Pulmonary artery endothelial cell (primary cell): ENCODE data around the gene GCNT2. TPM values are rescaled to one million over a fixed set of nuclear protein-coding genes. Genes with fewer than 3 reads are reported as not detected.
"Not testable (repeated sequence)": the region's sequence is repeated elsewhere in the genome, so short reads cannot be mapped to it uniquely, and the experiment has no call there.

ENCODE experiments used
- DNase-seq: peaks from one replicate; pipeline ENCODE4 v3.0.0-alpha.2; 2011; ENCODE audit warnings: low read depth, low spot score
- total RNA-seq: library from RNA; depleted of rRNA; stranded (reverse); fragments of >200 nt; gene quantifications from 2 replicates; pipeline ENCODE4 v1.2.3, GENCODE V29; 2014

GCNT2 gene
- total RNA-seq, 1 donor from 2014 or later: 3.1 TPM

DNA sequence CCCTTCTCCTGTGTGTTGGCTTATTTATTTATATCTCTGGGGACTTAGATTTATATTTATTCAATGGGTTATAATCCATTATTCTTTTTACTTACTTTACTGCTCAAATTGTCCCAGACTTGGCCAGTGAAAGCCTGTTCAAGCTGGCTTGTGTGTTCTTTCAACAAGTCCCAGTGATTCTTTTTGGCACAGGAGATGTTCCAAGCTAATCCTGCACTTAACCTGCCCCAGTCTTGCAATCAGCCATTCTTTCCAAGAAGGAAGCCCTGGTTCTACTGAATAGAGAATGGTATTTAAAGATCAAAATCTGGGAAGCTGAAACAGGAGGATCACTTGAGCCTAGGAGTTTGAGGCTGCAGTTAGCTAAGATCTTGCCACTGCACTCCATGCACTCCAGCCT, 26.7 kb downstream of the GCNT2 start:
- no peak for DNase-seq

DNA sequence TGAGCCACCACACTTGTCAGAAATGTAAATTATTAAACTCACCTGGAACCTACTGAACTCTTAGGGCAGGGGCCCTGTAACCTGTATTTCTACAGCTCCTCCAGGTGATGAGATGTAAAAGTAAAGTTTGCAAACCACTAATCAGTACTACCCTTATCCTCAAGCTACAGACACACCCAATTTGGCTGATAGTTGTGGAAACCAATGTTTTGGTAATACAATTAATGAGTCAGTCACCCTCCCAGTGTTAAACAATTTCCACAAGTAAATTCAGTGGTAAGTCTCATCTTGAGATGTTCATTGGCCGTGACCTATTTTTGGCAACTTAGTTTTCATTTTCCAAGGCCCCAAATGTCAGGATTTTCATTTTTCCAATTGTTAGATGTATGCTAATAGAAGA, 29.6 kb downstream of the GCNT2 start:
- no peak for DNase-seq

DNA sequence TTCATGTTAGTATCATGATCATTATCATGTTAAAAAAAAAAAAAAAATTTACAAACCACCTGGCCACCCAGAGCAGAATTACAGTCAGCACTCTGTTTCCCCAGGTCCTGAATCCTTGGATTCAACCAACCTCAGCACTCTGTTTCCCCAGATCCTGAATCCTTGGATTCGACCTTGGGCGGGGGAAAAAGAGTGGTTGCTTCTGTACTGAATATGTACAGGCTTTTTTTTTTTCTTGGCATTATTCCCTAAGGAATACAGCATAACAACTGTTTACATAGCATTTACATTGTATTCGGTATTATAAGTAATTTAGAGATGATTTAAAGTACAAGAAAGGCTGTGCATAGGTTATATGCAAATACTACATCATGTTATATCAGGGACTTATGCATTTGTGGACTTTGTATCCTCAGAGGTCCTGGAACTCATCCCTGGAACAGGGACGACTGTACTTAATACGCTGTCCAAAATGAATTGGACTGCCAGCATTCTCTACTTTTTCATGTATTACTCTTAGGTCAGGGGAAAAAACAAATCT, 31.2 kb downstream of the GCNT2 start:
- DNase-seq: no peak

DNA sequence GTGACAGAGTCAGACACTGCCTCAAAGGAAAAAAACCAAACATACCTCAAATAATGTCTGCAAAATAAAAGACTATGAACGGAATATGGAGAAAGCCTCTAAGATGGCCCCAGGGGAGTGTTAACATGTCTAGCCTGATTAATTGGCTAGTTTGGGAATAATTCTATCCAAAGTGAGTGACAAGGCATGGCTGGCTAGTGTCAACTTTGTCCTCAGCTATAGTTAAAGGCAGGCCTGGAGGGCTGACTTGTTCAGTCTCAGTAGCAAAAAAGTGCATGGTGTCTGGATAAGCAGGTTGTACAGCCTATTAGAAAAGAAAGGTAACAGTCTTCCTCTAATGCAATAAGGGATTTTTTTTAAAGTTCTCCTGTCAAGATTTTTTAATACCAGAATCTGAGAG, 32.7 kb downstream of the GCNT2 start:
- DNase-seq: no peak

DNA sequence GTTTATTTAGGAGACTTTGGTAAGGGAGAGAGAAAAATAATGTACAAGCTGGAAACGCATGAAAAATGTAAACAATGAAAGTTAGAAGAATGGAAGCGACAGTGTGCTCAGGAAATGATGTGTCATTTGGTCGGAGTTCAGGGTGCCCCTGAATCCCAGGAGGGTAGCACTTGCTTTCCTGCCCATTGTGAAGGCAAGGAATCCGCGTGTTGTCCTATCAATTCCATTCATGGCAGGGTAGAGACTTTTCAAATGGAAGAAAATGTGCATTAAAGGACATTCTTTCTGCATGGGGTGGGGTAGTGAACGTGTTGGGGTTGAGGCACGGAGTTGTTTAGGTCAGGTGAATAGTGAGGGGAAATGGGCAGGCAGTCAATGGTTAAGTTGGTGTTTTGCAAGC, 33.7 kb downstream of the GCNT2 start:
- no peak for DNase-seq

DNA sequence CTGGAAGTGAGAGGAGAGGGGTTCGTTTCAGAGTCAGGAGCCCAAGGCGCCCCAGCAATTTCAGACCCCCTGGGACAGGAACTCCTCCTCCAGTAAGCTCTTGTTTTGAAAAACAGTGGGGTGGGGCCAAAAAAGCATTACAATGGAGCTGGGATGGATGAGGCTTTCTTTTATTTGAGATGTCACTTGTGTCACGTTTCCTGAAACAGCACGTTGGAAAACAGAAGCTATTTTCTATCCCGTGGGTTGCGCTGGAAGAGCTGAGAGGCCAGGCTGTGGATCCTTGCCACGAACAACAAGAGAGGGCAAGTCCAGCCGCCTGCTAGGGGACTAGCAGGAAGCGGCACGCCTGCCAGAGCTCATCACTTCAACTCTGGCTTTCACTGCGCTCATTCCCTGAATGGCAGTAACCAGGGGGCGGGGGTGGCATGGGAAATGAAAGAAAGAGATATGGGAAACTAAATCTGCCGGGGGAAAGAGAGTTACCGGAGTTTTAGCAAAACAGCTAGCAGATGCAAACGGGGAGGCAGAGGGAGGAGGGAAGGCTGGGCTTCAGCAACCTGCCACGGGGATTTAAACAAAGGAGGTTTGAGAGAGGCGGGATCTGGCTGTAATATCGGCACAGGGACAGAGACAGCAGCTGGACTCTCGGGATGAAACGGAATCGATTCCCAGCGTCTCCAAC, 34.6 kb downstream of the GCNT2 start:
- DNase-seq: no peak

DNA sequence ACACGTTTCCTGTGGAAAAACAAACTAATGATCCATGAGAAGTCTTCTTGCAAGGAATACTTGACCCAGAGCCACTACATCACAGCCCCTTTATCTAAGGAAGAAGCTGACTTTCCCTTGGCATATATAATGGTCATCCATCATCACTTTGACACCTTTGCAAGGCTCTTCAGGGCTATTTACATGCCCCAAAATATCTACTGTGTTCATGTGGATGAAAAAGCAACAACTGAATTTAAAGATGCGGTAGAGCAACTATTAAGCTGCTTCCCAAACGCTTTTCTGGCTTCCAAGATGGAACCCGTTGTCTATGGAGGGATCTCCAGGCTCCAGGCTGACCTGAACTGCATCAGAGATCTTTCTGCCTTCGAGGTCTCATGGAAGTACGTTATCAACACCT, 35.4 kb downstream of the GCNT2 start:
- no peak for DNase-seq

DNA sequence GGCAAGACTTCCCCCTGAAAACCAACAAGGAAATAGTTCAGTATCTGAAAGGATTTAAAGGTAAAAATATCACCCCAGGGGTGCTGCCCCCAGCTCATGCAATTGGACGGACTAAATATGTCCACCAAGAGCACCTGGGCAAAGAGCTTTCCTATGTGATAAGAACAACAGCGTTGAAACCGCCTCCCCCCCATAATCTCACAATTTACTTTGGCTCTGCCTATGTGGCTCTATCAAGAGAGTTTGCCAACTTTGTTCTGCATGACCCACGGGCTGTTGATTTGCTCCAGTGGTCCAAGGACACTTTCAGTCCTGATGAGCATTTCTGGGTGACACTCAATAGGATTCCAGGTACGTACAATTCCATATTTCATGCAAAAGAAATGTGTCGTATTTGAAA, 35.8 kb downstream of the GCNT2 start:
- no peak for DNase-seq

DNA sequence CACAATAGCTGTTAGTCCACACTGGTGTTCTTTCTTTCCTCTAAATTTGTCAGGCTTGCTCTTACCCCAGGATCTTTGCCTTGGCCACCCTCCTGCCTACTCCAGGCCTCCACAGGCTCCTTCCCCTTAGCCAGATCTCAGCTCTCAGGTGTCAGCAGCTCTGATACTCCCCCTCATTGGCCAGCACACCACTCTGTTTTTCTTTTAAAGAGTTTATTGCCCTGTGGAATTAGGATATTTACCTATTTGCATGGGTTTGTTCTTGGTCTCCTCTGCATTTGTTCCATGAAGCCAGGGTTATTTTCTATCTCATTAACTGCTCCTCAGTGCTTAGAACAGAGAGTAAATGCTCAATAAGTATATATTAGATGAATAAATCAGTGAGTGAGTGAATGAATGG, 36.8 kb downstream of the GCNT2 start:
- no peak for DNase-seq

DNA sequence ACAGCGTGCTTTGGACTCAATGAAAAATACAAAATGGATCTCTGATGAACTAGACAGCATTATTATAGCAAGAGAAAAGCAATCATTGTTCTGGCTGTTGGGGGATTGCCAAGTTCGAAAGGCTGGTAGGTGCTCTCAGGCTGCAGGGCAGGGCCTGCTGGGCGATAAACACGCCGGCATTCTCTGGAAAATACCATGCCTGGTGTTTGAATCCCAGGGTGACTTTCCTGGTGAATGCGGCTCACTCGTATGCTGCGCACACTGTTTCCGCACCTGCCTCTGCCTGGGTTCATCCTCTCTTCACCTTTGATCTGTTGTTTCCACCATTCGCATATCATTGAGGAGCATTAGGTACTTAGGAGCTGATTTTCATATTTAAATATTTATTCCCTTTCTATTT, 37.4 kb downstream of the GCNT2 start:
- DNase-seq: no peak

DNA sequence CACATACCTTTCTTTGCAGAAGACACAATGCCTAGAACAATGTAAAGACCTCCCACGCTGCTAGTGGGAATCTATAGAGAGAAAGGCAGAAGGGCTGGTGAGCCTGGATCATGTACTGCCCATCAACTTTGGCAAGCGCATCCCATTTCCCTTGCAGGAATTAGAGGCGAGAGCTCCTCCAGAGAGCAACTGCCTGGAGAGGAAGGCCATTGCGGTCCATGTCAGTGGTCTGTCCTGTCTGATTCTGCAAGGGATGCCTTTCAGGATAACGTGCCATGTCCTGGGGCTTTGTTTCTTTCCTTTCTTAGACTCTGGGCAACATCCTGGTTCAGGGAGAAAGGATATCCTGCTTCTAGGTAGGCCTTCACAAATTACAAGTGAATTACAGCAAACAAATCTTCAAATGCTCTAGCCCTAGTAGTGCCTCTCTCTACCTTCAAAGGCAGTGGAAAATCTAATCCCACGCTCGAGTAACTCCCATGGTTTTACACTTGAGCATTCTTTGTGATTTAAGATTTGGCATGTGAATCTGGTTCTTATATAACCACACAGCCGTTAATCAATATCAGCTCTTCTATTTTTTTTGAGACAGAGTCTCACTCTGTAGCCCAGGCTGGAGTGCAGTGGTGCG, 38.5 kb downstream of the GCNT2 start:
- DNase-seq: no peak

DNA sequence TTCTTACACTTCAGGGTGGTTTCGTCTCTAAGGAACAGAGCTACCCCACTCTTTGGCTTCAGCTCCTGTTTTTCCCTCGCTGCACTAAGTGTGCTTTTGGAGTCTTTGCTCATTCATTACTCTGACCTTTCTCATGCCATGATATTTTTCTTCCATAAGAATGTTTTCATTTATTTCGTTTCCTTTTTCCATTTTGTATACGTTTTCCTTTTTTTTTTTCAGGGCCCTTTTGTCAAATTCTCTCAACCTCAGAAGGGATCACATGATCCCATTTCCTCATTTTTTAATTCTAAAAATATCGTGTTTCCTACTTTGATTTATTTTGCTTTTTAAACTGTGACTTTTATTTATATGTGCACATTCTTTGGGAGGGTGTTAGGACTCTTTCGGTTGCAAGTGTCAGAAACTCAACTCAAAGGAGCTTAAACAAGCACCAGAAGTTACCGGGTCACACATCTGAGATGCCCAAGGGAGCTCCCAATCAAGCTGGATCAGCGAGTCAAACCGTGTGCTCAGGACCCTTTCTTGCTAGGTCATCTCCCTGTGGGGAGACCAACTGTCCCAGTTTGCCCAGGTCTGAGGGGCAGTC, 40.6 kb downstream of the GCNT2 start:
- DNase-seq: no peak

DNA sequence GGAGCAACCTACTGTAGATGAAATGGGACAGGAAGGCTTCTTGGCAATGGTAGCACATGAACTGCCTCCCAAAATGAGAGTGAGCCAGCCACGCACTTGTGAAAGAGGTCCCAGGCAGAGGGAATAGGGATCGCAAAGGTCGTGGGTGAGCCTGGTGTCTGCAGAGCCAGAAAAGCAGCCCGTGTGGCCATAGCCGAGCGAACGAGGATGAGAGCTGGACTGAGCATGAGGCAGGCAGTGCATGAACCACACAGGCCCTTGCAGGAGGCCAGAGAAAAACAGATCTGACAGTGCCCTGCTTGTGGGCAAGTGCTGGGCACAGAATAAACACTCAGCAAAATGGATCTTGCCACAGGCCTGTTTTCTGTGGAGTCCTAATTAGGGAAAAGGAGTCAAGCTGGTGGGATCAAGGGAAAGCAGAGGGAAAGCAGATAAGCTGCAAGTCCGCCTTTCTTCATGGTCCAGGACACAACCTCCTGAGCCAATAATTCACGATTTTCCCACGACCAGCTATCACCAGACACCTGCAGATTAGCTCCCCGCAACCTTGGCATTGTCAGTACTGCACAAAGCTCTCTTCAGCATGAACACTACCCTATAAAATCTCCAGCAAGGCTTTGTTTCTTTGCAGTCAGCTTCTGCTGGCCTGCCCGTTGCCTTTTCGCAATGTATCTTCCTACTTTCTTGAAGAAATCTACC, 44.0 kb downstream of the GCNT2 start:
- DNase-seq: no peak

DNA sequence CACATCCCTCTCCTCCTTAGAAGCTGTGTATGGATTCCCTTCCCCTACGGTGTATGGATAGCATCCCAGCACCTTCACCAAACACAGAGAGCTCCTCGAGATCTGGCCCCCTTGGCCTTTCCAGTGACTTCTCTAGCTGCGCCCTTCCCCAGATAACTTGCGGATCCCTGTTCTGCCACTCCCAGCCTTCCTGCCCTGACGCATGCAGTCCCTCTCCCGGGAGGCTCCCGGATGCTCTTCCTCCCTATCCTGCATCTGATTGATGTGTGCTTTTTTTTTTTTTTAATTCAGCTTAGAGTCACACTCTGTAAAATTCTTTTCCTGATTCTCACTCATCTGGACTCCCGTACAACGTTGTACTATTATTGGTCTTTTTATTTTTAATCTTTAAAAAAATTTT, 44.8 kb downstream of the GCNT2 start:
- no peak for DNase-seq

DNA sequence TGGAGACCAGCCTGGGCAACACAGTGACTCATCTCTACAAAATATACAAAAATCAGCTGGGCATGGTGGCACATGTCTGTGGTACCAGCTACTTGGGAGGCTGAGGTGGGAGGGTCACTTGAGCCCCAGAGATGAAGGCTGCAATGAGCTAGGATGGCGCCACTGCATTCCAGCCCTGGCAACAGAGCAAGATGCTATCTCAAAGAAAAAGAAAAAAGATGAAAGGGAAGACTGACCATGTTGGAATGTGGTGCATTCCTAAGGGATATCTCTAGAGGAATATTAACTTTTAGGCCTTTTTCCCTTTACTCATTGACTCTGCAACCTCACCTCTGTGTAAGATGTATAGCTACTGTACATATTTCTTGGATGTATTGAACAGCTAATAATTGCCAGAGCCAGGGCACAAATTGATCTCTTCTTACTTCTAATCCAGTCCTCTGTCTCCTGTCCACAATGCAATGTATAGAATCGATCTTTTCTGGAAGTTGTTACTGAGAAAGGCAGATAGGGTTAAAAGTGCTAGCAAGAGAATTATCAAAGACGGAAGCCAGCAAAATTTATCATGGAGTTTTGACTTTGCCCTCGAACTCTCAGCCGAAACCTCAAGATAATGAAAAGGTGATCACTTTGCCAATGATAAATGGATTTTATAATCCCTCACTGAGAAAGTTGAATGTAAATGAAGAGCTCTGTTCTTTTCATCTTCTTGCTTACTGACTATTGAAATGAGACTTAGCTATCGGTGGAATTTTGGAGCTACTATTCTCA, 46.3 kb downstream of the GCNT2 start:
- DNase-seq: no peak

DNA sequence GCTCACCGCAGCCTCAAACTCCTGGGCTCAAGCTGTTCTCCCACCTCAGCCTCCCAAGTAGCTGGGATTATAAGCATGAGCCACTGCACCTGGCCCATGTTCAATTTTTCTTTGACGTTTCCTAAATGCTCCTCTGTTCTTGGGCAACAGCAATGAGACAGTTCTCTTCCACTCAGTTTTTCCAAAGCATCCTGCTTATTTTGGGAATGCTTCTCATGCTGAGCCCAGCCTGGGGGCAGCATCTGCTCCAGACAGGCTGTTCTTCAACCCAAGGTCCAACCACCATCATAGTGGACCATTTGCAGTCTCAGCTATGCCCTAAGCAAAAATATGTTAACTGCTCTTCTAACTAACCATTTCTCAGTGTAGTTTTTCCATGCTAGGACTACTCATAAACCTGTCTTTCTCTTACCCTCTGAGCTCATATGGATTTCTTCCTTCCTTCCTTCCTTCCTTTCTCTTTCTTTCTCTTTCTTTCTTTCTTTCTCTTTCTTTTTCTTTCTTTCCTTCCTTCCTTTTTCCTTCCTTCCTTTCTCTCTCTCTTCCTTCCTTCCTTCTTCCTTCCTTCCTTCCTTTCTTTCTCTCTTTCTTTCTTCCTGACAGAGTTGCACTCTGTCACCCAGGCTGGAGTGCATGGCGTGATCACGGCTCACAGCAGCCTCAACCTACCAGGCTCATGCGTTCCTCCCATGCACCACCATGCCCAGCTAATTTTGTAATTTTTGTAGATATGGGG, 48.4 kb downstream of the GCNT2 start:
- DNase-seq: no peak

DNA sequence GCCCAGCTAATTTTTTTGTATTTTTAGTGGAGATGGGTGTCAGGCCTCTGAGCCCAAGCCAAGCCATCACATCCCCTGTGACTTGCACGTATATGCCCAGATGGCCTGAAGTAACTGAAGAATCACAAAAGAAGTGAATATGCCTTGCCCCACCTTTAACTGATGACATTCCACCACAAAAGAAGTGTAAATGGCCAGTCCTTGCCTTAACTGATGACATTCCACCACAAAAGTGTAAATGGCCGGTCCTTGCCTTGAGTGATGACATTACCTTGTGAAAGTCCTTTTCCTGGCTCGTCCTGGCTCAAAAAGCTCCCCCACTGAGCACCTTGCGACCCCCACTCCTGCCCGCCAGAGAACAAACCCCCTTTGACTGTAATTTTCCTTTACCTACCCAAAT, 54.4 kb downstream of the GCNT2 start:
- DNase-seq: not testable (repeated sequence)

DNA sequence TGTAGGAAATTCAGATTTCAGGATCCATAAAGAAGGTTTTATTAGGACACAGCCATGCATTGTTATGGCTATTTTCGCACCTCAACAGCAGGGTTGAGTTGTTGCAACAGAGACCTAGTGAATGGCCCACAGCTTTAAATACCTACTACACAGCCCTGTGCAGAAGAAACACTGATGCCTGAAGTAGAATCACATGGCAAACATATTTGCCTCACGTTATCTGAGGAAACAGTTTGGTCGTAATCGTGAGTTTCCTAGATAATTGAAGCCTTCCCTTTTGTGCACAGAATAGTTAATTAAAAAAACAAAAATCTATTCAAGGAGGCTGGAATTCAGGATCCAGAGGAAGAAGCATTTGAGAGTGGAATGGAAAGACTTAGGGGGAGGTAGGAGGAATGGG, 55.1 kb downstream of the GCNT2 start:
- no peak for DNase-seq

DNA sequence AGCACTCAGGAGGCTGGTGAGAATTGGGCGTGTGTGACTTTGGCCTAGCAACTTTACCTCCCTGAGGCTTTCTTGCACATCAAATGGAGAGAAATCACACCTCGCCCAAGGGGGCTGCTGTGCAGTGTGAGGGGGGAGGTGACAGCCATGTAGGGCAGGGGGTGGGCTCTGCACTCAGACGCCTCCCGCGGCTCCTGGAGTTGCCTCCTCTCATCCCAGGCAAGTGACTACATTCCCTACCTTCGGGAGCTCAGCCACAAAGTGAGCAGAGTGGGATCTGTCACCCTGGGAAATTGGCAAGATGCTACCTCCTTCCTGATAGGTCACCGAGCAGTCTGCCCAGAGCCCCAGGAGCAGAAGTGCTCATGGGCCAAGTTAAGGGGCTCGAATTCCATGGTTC, 56.0 kb downstream of the GCNT2 start:
- DNase-seq: no peak

DNA sequence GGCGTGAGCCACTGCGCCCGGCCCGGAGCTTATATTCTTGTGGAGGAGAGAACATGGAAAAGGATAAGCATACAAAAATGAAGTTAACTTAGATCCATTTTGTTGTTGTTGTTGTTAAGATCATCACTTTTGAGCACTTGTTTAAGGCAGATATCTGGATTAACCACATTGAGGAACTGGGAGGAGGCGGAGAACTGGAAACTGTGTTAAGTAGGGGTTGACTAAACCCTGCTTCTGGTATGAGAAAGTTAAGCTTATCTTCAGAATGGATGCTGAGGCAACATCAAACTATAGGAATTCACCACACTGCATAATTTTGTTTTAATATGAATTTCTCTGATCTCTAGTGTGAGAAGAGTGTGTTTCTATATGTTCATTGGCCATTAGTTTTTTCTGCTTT, 57.6 kb downstream of the GCNT2 start:
- DNase-seq: no peak

DNA sequence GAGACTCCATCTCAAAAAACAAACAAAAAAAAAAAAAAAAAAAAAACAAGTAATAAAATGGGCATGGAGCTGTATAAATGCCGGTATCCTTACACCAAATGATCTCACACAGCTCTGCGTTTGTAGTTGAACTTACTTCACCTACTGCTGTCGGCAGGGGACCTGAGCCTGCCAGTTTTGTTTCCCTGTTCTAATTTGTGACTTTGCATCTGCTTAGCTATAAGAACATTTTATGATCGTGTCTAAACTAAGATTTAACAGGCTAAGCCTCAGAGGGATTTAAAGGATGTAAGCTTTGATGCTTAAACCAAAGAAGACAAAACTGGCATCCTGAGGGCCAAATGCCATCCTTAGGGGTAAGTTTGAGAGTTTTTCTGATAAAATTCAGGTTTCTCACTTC, 58.7 kb downstream of the GCNT2 start:
- no peak for DNase-seq
